ENCODE data around the gene FAH.
A peak's percentile ranks its signal among the peaks of the same experiment; 100 is the strongest.
"Not testable (repeated sequence)": the region's sequence is repeated elsewhere in the genome, so short reads cannot be mapped to it uniquely, and the experiment has no call there.

FAH gene

DNA sequence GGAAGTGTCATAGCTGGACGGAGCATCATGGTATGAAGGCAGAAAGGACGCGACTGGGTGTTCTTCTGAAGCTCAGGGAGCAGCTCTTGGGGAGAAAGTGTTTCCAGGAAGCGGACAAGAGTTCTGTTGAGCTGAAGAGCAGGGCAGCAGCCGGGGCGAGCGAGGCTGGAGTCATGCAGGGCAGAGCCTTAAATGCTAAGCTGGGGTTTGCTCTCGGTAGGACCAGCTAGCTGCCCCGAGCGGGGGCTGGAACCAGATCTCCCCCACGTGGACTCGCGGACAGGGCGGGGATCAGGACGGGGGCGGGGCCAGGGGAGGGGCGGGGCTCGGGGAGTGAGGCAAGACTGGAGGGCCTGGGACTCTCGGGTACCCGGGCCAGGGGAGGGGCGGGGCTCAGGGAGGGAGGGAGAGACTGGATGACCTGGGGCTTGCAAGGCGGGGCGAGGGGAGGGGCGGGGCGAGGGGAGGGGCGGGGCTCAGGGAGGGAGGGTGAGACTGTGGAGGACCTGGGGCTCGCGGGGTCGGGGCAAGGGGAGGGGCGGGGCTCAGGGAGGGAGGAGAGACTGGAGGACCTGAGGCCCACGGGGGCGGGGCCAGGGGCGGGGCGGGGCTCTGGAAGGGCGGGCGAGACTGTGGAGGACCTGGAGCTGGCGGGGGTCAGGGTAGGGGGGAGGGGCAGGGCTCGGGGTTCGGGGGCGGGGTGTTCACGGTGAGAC, 461 bp upstream of the FAH start:
- peak; percentile 89 for DNase-seq

DNA sequence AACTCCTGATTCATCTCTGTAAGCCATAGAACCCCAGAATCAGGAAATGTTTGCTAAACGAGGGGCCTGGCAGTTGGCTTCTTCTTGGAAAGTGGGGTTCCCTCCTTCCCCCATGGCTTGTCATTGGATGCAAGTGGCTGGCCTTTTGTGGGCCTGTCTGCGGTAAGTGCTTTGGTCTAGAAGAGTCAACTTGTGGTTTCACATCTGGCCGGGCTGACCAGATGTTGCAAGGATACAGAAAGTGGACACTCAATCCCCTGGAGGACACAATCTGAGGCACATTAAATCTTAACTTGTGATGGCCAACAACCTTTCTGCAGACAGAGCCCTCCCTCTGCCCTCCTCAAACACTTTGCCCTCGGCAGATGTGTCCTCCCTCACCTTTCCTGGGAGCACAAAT, 1.1 kb downstream of the FAH start:
- DNase-seq = no peak

DNA sequence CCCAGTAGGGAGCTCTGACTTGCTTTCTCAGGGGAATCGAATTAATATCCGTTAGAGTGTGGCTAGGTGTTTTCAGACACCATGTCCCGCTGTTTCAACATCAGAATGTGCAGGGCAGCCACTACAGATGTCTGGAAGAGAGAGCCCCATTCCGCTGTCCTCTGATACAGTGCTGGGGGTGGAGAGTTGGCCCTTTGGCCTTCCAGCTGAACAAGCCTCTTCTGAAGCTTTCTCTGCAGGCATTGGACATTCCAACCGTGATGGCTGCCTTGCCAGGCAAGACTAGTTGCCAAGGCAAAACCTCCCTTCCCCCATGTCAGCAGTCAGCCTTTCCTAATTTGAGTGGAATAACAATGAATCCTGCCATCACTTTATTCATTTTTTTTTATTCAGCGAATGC, 1.5 kb downstream of the FAH start:
- DNase-seq = no peak

DNA sequence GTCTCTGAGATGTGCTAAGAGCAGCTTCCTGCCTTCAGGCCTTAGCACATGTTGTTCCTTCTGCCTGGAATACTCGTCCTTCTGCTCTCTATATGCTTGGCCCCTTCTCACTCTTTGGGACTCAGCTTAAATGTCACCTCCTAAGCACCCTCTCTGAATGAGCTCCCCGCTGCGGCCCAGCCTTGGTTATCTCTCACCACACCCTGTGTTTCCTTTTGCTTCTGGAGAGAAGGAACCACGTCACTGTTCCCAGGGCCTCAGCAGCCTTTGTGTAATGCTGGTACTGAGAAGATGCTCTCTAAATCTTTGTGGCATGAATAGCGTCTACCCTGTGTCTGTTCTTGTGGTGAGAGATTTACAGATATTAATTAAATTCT, 2.2 kb downstream of the FAH start:
- no peak for DNase-seq

DNA sequence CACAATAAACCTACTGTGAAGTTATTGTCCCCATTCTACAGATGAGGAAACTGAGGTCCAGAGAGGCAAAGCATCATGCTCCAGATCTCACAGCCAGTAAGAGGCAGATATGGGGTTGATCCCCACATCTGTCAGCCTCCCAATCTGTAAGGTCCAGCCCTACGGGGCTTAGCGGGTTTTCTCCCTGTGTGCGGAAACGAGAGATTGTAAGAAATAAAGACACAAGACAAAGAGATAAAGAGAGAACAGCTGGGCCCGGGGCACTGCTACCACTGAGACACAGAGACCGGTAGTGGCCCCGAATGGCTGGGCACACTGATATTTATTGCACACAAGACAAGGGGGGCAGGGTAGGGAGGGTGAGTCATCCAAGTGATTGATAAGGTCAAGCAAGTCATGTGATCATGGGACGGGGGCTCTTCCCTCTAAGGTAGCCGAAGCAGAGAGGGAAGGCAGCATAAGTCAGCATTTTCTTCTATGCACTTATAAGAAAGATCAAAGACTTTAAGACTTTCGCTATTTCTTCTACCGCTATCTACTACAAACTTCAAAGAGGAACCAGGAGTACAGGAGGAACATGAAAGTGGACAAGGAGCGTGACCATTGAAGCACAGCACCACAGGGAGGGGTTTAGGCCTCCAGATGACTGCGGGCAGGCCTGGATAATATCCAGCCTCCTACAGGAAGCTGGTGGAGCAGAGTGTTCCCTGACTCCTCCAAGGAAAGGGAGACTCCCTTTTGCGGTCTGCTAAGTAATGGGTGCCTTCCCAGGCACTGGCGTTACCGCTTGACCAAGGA, 2.8 kb downstream of the FAH start:
- DNase-seq = not testable (repeated sequence)

DNA sequence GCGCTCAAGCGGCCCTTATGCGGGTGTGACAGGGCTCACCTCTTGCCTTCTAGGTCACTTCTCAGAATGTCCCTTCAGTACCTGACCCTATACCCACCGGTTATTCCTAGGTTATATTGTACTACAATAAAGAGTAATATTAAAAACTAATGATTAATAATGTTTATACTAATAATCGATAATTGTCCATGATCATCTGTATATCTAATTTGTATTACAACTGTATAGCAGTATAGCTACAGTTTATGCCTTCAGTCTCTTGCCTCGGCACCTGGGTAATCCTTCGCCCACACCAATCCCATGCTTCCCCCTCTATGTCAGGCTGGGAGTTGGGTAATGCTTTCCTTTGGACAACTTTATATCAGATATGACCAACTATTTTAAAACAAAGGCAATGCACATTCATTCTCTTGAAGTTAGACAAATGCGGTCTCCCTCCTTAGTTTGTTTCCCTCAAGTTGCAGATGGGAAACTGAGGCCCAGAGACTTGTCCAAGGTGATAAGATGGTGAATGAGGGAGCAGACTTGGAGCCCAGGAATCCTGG, 3.4 kb downstream of the FAH start:
- DNase-seq = no peak

DNA sequence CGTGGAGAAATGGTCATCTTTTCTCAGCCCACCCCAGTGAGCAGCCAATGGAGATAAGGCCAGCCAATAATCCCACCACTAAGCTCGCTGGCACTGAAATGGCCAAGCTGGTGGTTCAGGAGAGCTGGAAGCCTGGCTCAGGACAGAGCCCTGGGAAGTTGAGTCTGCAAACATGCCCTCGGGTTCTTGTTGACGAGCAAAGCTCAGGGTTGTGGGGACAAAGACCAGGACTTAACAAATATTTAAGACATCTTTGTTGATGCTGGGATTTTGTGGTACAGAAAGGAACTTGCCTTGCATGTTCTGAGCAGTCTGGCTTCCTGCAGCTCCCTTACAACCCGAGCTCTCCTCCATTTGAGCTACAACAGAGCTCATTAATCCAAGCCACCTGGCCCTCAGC, 4.4 kb downstream of the FAH start:
- no peak for DNase-seq

DNA sequence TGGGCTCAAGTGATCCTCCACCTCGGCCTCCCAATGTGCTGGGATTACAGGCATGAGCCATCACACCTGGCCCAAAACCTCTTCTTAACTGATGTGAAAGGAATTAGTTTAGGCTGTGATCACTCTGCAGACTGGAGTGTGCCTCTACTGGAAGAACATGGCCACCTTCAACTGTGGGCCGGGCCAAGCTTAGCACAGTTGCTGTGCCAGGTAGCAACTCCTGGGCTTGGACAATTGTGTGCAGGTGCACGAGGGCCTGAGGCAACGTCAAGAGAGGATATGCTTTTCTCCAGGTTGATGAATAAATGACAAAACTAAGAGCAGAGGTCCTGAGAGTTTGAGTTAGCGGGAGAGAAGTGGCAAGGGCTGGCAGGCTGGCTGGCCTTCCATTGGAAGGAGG, 6.5 kb downstream of the FAH start:
- no peak for DNase-seq

DNA sequence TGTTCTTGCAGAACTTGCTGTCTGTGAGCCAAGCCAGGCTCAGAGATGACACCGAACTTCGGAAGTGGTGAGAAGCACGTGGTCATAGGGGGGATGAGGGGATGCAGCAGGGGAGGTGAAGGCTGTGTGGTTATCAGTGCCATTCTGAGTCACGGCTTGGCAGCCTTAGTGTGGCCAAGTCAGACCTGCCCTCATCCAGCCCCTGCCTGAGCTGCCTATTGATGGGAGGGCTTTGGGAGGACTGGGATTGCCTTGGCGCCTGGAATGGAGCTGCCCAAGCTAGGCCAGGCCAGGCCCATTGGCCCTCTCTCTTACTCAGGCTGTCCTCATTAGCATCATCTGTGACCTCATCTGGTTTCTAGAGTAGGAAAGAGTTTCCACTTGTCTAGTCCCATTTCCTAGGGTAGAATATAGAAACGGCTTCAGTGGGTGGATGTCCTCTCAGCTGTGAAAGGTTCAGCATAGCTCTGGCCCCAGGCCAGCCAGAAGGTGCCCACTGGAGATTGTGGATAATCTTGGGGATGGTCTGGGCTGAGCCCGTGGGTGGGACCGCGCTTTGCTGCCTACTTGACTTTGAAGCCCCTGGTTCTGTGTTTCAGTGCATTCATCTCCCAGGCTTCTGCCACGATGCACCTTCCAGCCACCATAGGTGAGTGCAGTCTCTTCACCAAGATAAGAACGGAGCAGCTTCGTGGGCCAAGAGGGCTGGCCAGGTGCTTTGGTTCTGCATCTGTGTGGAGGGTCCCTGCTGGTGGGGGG, 7.2 kb downstream of the FAH start:
- DNase-seq = no peak

DNA sequence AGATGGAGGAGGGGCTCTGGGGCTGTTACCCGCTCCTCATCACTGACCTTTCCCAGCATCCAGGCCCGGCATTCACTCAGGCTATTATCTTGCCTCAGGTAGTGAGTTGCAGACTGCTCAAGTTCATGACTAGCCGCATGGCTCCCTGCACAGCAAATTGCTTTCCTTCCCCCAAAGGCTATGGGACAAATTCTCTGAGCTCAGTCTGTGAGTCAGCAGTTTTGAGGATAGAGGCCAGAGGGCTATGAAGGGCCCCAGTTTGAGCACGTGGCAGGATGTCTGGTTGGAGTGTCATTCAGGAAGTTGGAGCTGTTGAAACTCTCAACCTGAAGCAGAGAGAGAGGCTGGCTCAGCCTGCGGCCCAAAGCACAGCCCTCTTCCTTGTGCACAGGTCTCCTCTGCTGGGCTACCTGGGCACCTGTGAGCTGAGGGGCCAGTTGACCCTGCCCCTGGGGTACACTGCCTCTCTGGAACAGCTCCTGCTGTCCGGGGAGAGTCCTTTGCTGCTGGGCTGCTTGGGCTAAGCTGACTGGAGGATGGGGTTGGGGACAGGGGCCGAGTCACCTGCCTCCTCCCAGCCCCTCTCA, 7.9 kb downstream of the FAH start:
- DNase-seq = no peak

DNA sequence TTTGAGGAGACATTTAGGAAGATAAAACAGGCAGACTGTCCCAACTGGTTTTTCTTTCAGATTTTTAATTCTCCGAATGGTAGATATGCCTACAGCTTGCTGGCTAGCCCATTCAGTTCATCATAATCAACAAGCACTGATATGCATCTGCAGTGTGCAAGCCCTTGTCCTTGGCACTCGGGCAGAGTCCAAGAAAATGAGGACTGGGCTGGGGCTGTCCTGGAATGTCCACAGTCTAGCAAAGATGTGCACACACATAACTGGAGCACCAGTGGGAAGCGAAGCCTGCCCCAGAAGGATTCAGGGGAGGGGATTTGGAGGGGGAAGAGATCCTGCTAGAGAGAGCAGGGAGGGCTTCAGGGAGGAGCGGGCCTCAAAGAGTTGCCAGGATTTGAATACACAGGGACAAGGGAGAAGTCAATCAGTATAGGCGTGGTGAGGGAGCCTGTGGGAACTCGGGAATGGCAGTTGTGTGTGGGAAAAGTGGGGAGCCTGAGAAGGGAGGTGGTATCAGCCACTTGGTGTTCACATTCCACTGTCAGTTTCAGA, 8.7 kb downstream of the FAH start:
- no peak for DNase-seq

DNA sequence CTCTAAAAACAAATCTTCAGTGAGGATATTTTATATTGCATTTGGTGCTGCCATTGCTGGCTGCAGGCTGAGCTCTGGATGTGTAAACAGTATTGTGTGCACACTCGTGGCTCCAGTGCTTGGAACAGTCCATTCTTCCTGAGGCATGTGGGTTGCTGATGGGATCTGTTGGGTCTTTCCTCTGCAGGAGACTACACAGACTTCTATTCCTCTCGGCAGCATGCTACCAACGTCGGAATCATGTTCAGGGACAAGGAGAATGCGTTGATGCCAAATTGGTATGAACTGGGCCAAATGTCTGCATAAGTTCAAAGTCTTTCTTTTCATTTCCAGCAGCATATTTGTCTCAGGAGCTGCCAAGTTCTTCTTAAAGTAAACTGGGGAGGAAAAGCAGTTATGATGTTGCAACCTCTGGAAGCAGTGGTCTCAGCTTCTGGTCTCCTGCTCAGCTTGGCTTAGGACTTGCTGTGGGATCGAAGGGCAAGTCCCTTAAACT, 9.3 kb downstream of the FAH start:
- no peak for DNase-seq

DNA sequence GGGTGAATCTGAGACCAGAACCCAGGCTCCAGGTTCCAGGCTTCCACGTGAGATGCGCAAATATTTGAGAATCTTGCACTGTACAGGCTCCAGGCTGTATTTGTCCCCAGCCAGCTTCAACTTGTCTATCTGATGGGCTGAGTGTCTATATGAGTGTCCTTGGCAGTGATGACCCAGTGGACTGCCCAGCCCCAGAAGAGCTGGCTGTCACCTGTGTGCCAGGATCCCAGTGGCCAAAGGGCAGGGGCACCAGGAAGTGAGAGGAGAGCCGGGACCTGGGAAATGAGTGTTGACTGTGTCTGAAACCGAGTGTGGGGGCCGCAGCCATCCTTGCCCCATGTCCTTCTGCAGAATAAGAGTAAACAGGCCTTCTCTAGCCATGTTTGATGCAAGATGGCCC, 10.4 kb downstream of the FAH start:
- DNase-seq = no peak

DNA sequence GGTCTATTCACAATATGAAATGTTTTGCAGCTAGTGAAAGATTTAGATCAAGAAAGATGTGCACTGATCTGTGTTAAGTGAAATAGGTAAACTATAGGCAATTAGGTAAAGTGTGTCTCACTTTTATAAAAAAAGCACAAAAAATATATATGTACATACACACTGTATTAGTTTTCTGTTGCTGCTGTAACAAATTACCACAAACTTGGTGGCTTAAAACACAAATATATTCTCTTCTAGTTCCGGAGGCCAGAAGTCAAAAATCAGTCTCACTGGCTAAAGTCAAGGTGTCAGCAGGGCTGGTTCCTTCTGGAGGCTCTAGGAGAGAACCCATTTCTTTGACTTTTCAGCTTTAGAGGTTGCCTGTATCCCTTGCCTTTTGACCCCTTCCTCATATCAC, 11.1 kb downstream of the FAH start:
- no peak for DNase-seq

DNA sequence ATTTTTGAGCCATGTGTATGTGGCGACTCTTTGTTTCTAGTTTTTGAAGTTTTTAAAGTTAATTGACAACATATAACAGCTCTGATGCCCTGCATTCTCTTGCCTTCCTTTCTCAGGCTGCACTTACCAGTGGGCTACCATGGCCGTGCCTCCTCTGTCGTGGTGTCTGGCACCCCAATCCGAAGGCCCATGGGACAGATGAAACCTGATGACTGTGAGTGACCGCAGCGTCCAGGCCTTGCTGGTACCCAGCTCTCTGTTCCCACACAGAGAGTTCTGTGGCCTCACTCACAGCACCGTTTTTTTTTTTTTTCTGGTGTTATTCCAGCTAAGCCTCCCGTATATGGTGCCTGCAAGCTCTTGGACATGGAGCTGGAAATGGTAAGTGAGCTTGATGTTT, 15.1 kb downstream of the FAH start:
- no peak for DNase-seq

DNA sequence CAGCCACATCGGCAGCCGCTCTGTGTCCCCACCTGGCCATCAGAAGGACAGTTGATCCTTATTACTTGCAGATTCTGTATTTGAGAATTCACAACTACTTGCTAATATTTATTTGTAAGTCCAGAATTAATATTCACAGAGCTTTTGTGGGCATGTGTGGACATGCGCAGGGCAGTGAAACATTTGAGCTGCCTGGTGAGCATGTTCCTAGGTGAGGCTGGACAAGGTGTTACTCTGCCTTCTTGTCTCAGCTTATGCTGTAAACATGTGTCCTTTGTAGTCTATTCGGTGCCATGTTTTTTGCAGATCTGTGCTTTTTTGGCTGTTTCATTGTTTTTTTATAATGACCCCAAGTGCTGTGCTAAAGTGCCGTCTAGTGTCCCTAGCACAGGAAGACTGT, 15.6 kb downstream of the FAH start:
- no peak for DNase-seq

DNA sequence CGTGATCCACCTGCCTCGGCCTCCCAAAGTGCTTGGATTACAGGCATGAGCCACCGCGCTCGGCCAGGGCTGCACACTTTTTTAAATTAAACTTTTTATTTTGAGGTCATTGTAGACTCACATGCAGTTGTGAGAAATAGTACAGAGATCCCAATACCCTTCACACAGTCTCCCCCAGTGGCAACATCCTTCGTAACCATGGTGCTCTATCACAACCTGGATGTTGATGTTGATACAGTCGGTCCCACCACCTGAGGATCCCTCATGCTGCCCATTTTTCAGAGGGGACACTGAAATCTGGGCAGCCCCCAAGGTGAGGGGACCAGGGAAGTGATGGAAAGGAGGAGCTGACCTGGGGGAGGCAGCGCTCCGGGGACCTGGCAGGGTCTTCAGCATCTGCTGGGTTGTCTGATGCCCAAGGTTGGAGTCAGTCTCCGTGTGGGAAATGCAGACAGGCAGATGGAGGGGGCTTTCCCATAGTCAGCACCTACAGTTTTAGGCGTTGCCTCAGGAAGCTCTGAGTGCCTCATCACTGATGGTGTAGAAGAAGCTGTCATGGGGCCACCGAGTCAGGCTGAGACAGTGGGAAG, 17.1 kb downstream of the FAH start:
- no peak for DNase-seq

DNA sequence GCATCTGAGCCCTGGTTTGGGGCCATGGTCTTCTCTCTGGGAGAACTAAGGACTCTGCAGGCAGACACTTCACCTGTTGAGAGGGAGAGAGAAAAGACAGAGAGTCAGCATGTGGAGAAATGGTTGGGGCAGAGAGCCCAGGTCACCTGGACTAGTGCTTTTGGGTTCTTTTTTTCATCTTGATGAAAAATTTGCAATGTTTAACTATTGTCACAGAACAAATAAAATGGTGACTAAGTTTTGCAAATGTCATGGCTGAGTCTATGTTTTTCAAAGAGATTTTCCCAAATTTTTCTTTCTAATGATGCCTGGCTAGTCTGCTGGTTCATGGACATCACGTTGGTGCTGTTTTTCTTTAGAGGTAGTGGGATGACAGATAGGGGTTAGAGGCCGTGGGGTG, 17.8 kb downstream of the FAH start:
- DNase-seq = no peak

DNA sequence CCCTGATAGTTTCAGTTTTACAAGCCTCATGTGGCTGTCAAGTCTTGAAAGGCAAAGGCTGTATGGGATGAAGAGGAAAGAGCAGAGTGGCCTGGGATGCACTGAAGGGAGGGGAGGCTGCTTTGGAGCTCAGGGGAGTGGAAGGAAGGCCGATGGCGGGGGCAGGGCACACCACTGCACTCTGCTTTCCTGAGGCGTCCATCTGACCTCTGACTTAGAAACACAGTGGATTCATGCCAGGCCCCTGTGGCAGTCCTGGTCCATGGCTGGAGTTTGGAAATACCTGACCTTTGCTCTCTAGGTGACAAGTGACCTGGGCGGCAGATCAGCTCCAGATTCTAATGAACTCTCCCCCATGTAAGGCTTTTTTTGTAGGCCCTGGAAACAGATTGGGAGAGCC, 19.0 kb downstream of the FAH start:
- no peak for DNase-seq

DNA sequence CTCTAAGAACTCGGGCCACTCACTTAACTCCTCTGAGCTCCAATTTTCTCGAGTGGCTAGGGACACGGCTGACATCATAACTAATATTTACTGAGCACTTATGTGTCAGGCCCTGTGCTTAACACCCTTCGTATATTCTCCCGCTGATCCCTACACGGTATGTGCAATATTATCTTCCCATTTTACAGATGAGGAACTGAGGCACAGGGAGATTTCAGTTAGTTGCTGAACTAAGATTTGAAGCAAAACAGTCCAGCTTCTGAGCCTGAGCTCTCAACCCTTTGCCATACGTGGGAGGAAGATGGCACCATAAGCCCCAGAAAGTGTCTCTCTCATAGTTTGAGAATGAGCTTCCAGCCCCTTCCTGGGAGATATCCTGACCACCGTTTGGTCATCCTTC, 19.6 kb downstream of the FAH start:
- DNase-seq = no peak

DNA sequence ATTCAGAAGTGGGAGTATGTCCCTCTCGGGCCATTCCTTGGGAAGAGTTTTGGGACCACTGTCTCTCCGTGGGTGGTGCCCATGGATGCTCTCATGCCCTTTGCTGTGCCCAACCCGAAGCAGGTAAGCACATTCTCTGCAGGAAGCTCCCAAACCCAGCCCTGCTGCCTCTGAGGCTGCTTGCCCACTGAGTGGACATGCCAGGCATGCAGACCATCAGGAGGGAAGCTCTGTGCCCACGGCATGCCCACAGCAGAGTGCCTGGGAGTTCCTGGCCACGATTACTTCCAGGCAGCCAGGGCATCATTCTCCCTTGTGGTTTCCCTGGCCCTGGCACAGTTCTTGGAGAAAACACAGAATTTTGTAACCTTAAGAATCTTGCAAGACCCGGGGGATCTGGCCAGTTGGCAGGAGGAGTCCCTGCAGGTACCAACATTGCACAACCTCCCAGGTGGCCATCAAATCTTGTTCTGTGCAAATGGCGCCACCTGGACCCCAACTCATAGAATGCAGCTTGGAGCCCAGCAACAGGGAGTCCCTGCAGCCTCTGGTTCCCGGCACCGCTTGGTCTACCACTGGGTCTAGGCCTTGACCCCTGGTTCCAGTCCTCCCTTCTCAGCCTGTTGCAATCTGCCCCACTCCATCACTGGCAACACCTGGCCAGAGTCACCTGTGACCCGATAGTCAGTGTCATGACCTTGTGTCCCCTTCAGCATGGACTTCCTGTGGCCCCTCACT, 20.4 kb downstream of the FAH start:
- DNase-seq = peak; percentile 28

Data from NCI-H2171 (cell line).